Measurements from ENCODE around the gene GFRA1.

Gene GFRA1

GRCh38 chr10:116289652-116290051 lies 16.6 kb upstream of the GFRA1 start:
- no peak overlapping the region for H3K9ac ChIP-seq
- no peaks in the 10 kb centered on the region for H3K36me3 ChIP-seq (ENCODE audit: insufficient read depth)
- H3K4me3 ChIP-seq (IDR thresholded peaks at IDR 0.05; ENCODE audit: insufficient read depth, low read depth, low read length): no peak overlapping the region
- no peak overlapping the region for H3K4me2 ChIP-seq
- H3K27ac ChIP-seq: no peak overlapping the region
- no peak overlapping the region for H2AFZ ChIP-seq (ENCODE audit: low read depth)
- H3K79me2 ChIP-seq (ENCODE audit: insufficient read depth, low read depth): no peaks in the 10 kb centered on the region
- H3K27me3 ChIP-seq (ENCODE audit: insufficient read depth, low read depth): no peaks in the 10 kb centered on the region
- peaks cover 21% of the 10 kb centered on the region for H3K4me1 ChIP-seq (ENCODE audit: low read depth, poor library complexity, severe bottlenecking)
- no peaks in the 10 kb centered on the region for H4K20me1 ChIP-seq (ENCODE audit: insufficient read depth)
- TF ChIP-seq, protein P1, sequence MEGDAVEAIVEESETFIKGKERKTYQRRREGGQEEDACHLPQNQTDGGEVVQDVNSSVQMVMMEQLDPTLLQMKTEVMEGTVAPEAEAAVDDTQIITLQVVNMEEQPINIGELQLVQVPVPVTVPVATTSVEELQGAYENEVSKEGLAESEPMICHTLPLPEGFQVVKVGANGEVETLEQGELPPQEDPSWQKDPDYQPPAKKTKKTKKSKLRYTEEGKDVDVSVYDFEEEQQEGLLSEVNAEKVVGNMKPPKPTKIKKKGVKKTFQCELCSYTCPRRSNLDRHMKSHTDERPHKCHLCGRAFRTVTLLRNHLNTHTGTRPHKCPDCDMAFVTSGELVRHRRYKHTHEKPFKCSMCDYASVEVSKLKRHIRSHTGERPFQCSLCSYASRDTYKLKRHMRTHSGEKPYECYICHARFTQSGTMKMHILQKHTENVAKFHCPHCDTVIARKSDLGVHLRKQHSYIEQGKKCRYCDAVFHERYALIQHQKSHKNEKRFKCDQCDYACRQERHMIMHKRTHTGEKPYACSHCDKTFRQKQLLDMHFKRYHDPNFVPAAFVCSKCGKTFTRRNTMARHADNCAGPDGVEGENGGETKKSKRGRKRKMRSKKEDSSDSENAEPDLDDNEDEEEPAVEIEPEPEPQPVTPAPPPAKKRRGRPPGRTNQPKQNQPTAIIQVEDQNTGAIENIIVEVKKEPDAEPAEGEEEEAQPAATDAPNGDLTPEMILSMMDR (conservative IDR thresholded peaks at IDR 0.05; ENCODE audit: low read depth, low read length): no peak

GRCh38 chr10:116287906-116288501 lies 15.0 kb upstream of the GFRA1 start:
- no peak overlapping the region for H2AFZ ChIP-seq (ENCODE audit: low read depth)
- H3K27me3 ChIP-seq (ENCODE audit: insufficient read depth, low read depth): no peaks in the 10 kb centered on the region
- H3K4me2 ChIP-seq: peak overlapping the region; percentile 93
- H3K27ac ChIP-seq: no peak overlapping the region
- H3K36me3 ChIP-seq (ENCODE audit: insufficient read depth): no peaks in the 10 kb centered on the region
- H4K20me1 ChIP-seq (ENCODE audit: insufficient read depth): no peaks in the 10 kb centered on the region
- H3K4me1 ChIP-seq (ENCODE audit: low read depth, poor library complexity, severe bottlenecking): peaks cover 21% of the 10 kb centered on the region
- TF ChIP-seq, protein P1 (conservative IDR thresholded peaks at IDR 0.05; ENCODE audit: low read depth, low read length): peak; percentile 80
- H3K4me3 ChIP-seq (IDR thresholded peaks at IDR 0.05; ENCODE audit: insufficient read depth, low read depth, low read length): no peak overlapping the region
- H3K79me2 ChIP-seq (ENCODE audit: insufficient read depth, low read depth): no peaks in the 10 kb centered on the region
- no peak overlapping the region for H3K9ac ChIP-seq

GRCh38 chr10:116286626-116287200 lies 13.7 kb upstream of the GFRA1 start:
- H3K79me2 ChIP-seq (ENCODE audit: insufficient read depth, low read depth): no peaks in the 10 kb centered on the region
- TF ChIP-seq, protein P1 (conservative IDR thresholded peaks at IDR 0.05; ENCODE audit: low read depth, low read length): no peak
- H4K20me1 ChIP-seq (ENCODE audit: insufficient read depth): no peaks in the 10 kb centered on the region
- H3K4me2 ChIP-seq: peak overlapping the region; percentile 93
- H3K36me3 ChIP-seq (ENCODE audit: insufficient read depth): no peaks in the 10 kb centered on the region
- H2AFZ ChIP-seq (ENCODE audit: low read depth): peak overlapping the region; percentile 1; the same call in 1 of the 2 replicates
- no peak overlapping the region for H3K4me3 ChIP-seq (IDR thresholded peaks at IDR 0.05; ENCODE audit: insufficient read depth, low read depth, low read length)
- H3K27ac ChIP-seq: peak overlapping the region; percentile 2; the same call in 1 of the 2 replicates
- H3K9ac ChIP-seq: no peak overlapping the region
- no peaks in the 10 kb centered on the region for H3K27me3 ChIP-seq (ENCODE audit: insufficient read depth, low read depth)
- H3K4me1 ChIP-seq (ENCODE audit: low read depth, poor library complexity, severe bottlenecking): peaks cover 21% of the 10 kb centered on the region

- no peaks in the 10 kb centered on the region for H3K27me3 ChIP-seq (ENCODE audit: insufficient read depth, low read depth)
- H3K4me3 ChIP-seq (IDR thresholded peaks at IDR 0.05; ENCODE audit: insufficient read depth, low read depth, low read length): no peak overlapping the region
- TF ChIP-seq, protein P1 (conservative IDR thresholded peaks at IDR 0.05; ENCODE audit: low read depth, low read length): no peak
- no peaks in the 10 kb centered on the region for H3K36me3 ChIP-seq (ENCODE audit: insufficient read depth)
- no peaks in the 10 kb centered on the region for H4K20me1 ChIP-seq (ENCODE audit: insufficient read depth)
- H3K27ac ChIP-seq: no peak overlapping the region
- peaks cover 7% of the 10 kb centered on the region for H3K4me1 ChIP-seq (ENCODE audit: low read depth, poor library complexity, severe bottlenecking)
- no peak overlapping the region for H2AFZ ChIP-seq (ENCODE audit: low read depth)
- no peak overlapping the region for H3K4me2 ChIP-seq
- no peaks in the 10 kb centered on the region for H3K79me2 ChIP-seq (ENCODE audit: insufficient read depth, low read depth)
- no peak overlapping the region for H3K9ac ChIP-seq
Observed at GRCh38 chr10:116281775-116282174, 8.8 kb upstream of the GFRA1 start.

Data from KMS-11 (cell line).